ENCODE results near the gene SERGEF.
"Not testable (repeated sequence)": the region's sequence is repeated elsewhere in the genome, so short reads cannot be mapped to it uniquely, and the experiment has no call there.

Gene SERGEF

GRCh38 chr11:17898782-17899181 is 114.1 kb downstream of the SERGEF start:
- no peak for DNase-seq

- DNase-seq: no peak
These were observed 114.8 kb downstream of the SERGEF start for GRCh38 chr11:17898071-17898470.

- DNase-seq: no peak
These were observed 115.4 kb downstream of the SERGEF start for GRCh38 chr11:17897495-17897894.

GRCh38 chr11:17896496-17897151 is 116.2 kb downstream of the SERGEF start:
- DNase-seq: not testable (repeated sequence)

GRCh38 chr11:17894929-17895658 is 117.8 kb downstream of the SERGEF start:
- no peak for DNase-seq

- DNase-seq: no peak
These were observed 120.4 kb downstream of the SERGEF start for GRCh38 chr11:17892409-17892808.

GRCh38 chr11:17890325-17890724 is 122.5 kb downstream of the SERGEF start:
- DNase-seq: no peak

GRCh38 chr11:17887779-17888178 is 125.1 kb downstream of the SERGEF start:
- peak in 1 of 2 experiments; percentile 15 for DNase-seq

GRCh38 chr11:17883946-17884345 is 128.9 kb downstream of the SERGEF start:
- no peak for DNase-seq

- DNase-seq: no peak
These were observed 129.8 kb downstream of the SERGEF start for GRCh38 chr11:17883057-17883456.

- DNase-seq: no peak
These were observed 134.1 kb downstream of the SERGEF start for GRCh38 chr11:17878743-17879142.

GRCh38 chr11:17877886-17878285 is 135.0 kb downstream of the SERGEF start:
- DNase-seq: no peak

- DNase-seq: no peak
These were observed 136.0 kb downstream of the SERGEF start for GRCh38 chr11:17876827-17877226.

GRCh38 chr11:17875891-17876290 is 137.0 kb downstream of the SERGEF start:
- no peak for DNase-seq

GRCh38 chr11:17873586-17873985 is 139.3 kb downstream of the SERGEF start:
- no peak for DNase-seq

- not testable (repeated sequence) for DNase-seq
These were observed 144.4 kb downstream of the SERGEF start for GRCh38 chr11:17868398-17868797.

- DNase-seq: no peak
These were observed 145.5 kb downstream of the SERGEF start for GRCh38 chr11:17867341-17867740.

GRCh38 chr11:17865765-17866428 is 146.9 kb downstream of the SERGEF start:
- DNase-seq: no peak

- no peak for DNase-seq
These were observed 148.3 kb downstream of the SERGEF start for GRCh38 chr11:17864478-17864941.

- DNase-seq: no peak
These were observed 151.7 kb downstream of the SERGEF start for GRCh38 chr11:17861036-17861755.

GRCh38 chr11:17859552-17859951 is 153.3 kb downstream of the SERGEF start:
- DNase-seq: no peak

- DNase-seq: no peak
These were observed 157.1 kb downstream of the SERGEF start for GRCh38 chr11:17855531-17856290.

Measured in cerebellar nuclear complex (tissue), 1 donor.